Tibial nerve (tissue), 4 donors: Measurements from ENCODE around the gene NYAP2.

Experiments
- CTCF ChIP-seq, 5 experiments: fragments of 200-600 bp in 3 of 5; fragments of 450-650 bp in 2 of 5; sonication (generic) in 3 of 5; IDR thresholded peaks; one replicate each; pipeline ENCODE4 v1.5.1; 2016 to 2019; ENCODE audit warnings: antibody characterized with exemption in 5 of 5, mild to moderate bottlenecking in 3 of 5, moderate library complexity in 2 of 5
- EP300 ChIP-seq, 2 donors: sonication (generic); formaldehyde crosslinking; IDR thresholded peaks; one replicate each; pipeline ENCODE4 v1.6.1; 2017; ENCODE audit warnings: antibody characterized with exemption in 2 of 2, mild to moderate bottlenecking in 1 of 2

- no peak for TF ChIP-seq EP300 (IDR thresholded peaks at IDR 0.05)
- TF ChIP-seq CTCF (IDR thresholded peaks at IDR 0.05), result no peak
Observed at GRCh38 chr2:225419033-225419432, 19.5 kb downstream of the NYAP2 start.
